H1 (cell line): ENCODE measurements around the gene DLX2. TPM values are rescaled to one million over a fixed set of nuclear protein-coding genes. Genes with fewer than 3 reads are reported as not detected.
"Not testable (repeated sequence)": the region's sequence is repeated elsewhere in the genome, so short reads cannot be mapped to it uniquely, and the experiment has no call there.

Experiments
- CTCF ChIA-PET: fragments of 300-600 bp; sonication (Branson Sonifier 250); formaldehyde crosslinking; loops from one replicate; lab custom pipeline; 2021; ENCODE audit not compliant: partially characterized antibody; lab: Charles Lee
- POLR2A ChIA-PET: fragments of 300-600 bp; sonication (Branson Sonifier 250); formaldehyde crosslinking; loops from one replicate; lab custom pipeline; 2021; ENCODE audit warnings: inconsistent platforms; ENCODE audit not compliant: partially characterized antibody; lab: Charles Lee
- DNase-seq, 2 experiments: peaks; one replicate each; pipeline versions ENCODE4 v3.0.0 to v3.0.0-alpha.2; 2010 to 2022; ENCODE audit warnings: low spot score in 2 of 2, low read depth in 1 of 2, mixed read lengths in 1 of 2
- FAIRE-seq: peaks from 2 replicates; lab custom pipeline; 2011; peaks lifted over from hg19 to GRCh38; lab: Jason Lieb, UNC
- H2AFZ ChIP-seq: 2 replicates; pipeline ENCODE4 v1.8.1; 2012; ENCODE audit warnings: low read length, inconsistent platforms
- H2AK5ac ChIP-seq: 2 replicates; pipeline ENCODE4 v1.6.1; 2013; ENCODE audit warnings: low read depth, low read length
- H2BK120ac ChIP-seq: replicated peaks from 2 replicates; pipeline ENCODE3; 2013; ENCODE audit warnings: low read depth, low read length, inconsistent platforms
- H2BK12ac ChIP-seq: 2 replicates; pipeline ENCODE4 v1.6.1; 2013; ENCODE audit warnings: low read depth, low read length
- H2BK15ac ChIP-seq: 2 replicates; pipeline ENCODE4 v1.6.1; 2013; ENCODE audit warnings: low read length
- H2BK20ac ChIP-seq: 2 replicates; pipeline ENCODE4 v1.6.1; 2013; ENCODE audit warnings: low read length
- H2BK5ac ChIP-seq: 2 replicates; pipeline ENCODE4 v1.6.1; 2013; ENCODE audit warnings: low read depth, low read length
- H3K14ac ChIP-seq: 2 replicates; pipeline ENCODE4 v1.6.1; 2013; ENCODE audit warnings: inconsistent platforms; ENCODE audit not compliant: insufficient read length
- H3K18ac ChIP-seq: 2 replicates; pipeline ENCODE4 v1.6.1; 2013; ENCODE audit warnings: low read length; ENCODE audit errors: extremely low read depth
- H3K23ac ChIP-seq: 2 replicates; pipeline ENCODE4 v1.6.1; 2013; ENCODE audit warnings: inconsistent platforms; ENCODE audit not compliant: insufficient read length
- H3K23me2 ChIP-seq: 2 replicates; pipeline ENCODE4 v1.6.1; 2013; ENCODE audit warnings: low read depth, low read length
- H3K27ac ChIP-seq: 2 replicates; pipeline ENCODE4 v1.6.1; 2011; ENCODE audit warnings: low read depth, low read length, inconsistent platforms
- H3K27me3 ChIP-seq, 4 experiments: replicated peaks in 1 of 4; 1 replicate in 1 of 4; 2 replicates in 3 of 4; pipeline versions ENCODE4 v1.6.1 to v1.8.1; 2011 to 2013; ENCODE audit warnings: low read length in 3 of 4, mild to moderate bottlenecking in 3 of 4, inconsistent platforms in 2 of 4, mixed read lengths in 2 of 4, moderate library complexity in 1 of 4; ENCODE audit not compliant: control insufficient read depth in 3 of 4, insufficient read depth in 3 of 4; ENCODE audit errors: extremely low read depth in 1 of 4
- H3K36me3 ChIP-seq, 4 experiments: 2 replicates each; pipeline versions ENCODE4 v1.6.1 to v1.8.1; 2011 to 2013; ENCODE audit warnings: mild to moderate bottlenecking in 4 of 4, low read length in 3 of 4, moderate library complexity in 2 of 4, control low read depth in 1 of 4, inconsistent platforms in 1 of 4; ENCODE audit not compliant: insufficient read depth in 4 of 4, control insufficient read depth in 2 of 4
- H3K4ac ChIP-seq: replicated peaks from 2 replicates; pipeline ENCODE3; 2013; ENCODE audit warnings: low read length, low read depth, mixed read lengths, inconsistent platforms; ENCODE audit not compliant: insufficient read length
- H3K4me1 ChIP-seq, 4 experiments: replicated peaks in 1 of 4; 1 replicate in 1 of 4; 2 replicates in 3 of 4; pipeline versions ENCODE4 v1.6.1 to v1.8.1; 2011 to 2013; ENCODE audit warnings: low read length in 3 of 4, inconsistent platforms in 2 of 4, mixed read lengths in 1 of 4; ENCODE audit not compliant: insufficient read depth in 4 of 4, control insufficient read depth in 3 of 4
- H3K4me2 ChIP-seq, 2 experiments: 2 replicates each; pipeline versions ENCODE4 v1.6.1 to v1.8.1; 2011 to 2013; ENCODE audit warnings: low read depth in 2 of 2, low read length in 2 of 2, control low read depth in 1 of 2, inconsistent platforms in 1 of 2, mild to moderate bottlenecking in 1 of 2; ENCODE audit not compliant: insufficient read depth in 1 of 2
- H3K4me3 ChIP-seq, 4 experiments: fragments of 200-600, 300-600 bp in 1 of 4; sonication (generic), shearing (Covaris generic), sonication (Bioruptor Twin) in 1 of 4; 2 replicates each; pipeline versions ENCODE4 v1.5.1 to v1.8.1; 2011 to 2016; ENCODE audit warnings: low read length in 4 of 4, low read depth in 3 of 4, control low read depth in 2 of 4, inconsistent platforms in 2 of 4, mild to moderate bottlenecking in 2 of 4, mixed read lengths in 1 of 4, moderate library complexity in 1 of 4; ENCODE audit not compliant: insufficient read depth in 2 of 4; ENCODE audit errors: extremely low read depth in 1 of 4
- H3K56ac ChIP-seq: replicated peaks from 2 replicates; pipeline ENCODE3; 2013; ENCODE audit warnings: low read depth, mild to moderate bottlenecking, mixed read lengths, low read length, inconsistent platforms; ENCODE audit not compliant: insufficient read length
- H3K79me1 ChIP-seq: 2 replicates; pipeline ENCODE4 v1.6.1; 2013; ENCODE audit warnings: low read depth, low read length, control low read depth
- H3K79me2 ChIP-seq, 2 experiments: 2 replicates each; pipeline versions ENCODE4 v1.6.1 to v1.8.1; 2012 to 2013; ENCODE audit warnings: low read length in 2 of 2, mild to moderate bottlenecking in 2 of 2, inconsistent platforms in 1 of 2; ENCODE audit not compliant: insufficient read depth in 2 of 2, control insufficient read depth in 1 of 2
- H3K9ac ChIP-seq, 4 experiments: replicated peaks in 1 of 4; 1 replicate in 1 of 4; 2 replicates in 3 of 4; pipeline versions ENCODE4 v1.6.1 to v1.8.1; 2011 to 2013; ENCODE audit warnings: low read depth in 3 of 4, low read length in 3 of 4, control low read depth in 2 of 4, mild to moderate bottlenecking in 2 of 4, moderate library complexity in 2 of 4, inconsistent platforms in 1 of 4; ENCODE audit errors: extremely low read depth in 1 of 4
- H3K9me3 ChIP-seq, 2 experiments: 2 replicates each; pipeline versions ENCODE4 v1.6.1 to v1.8.1; 2012 to 2013; ENCODE audit warnings: mild to moderate bottlenecking in 2 of 2, moderate library complexity in 2 of 2, control low read depth in 1 of 2, inconsistent platforms in 1 of 2, low read depth in 1 of 2, low read length in 1 of 2, mixed read lengths in 1 of 2; ENCODE audit not compliant: insufficient read depth in 2 of 2
- H4K20me1 ChIP-seq, 2 experiments: replicated peaks in 1 of 2; 2 replicates each; pipeline versions ENCODE3 to v1.8.1; 2011 to 2013; ENCODE audit warnings: inconsistent platforms in 2 of 2, low read length in 2 of 2, mild to moderate bottlenecking in 1 of 2; ENCODE audit not compliant: insufficient read depth in 2 of 2, control insufficient read depth in 1 of 2
- H4K5ac ChIP-seq: 2 replicates; pipeline ENCODE4 v1.6.1; 2013; ENCODE audit warnings: low read length, low read depth, mixed read lengths, inconsistent platforms; ENCODE audit not compliant: insufficient read length
- H4K8ac ChIP-seq: 2 replicates; pipeline ENCODE4 v1.8.0; 2013; ENCODE audit warnings: mild to moderate bottlenecking, moderate library complexity, low read length, inconsistent platforms; ENCODE audit not compliant: insufficient read depth; ENCODE audit errors: extremely low read depth
- H4K91ac ChIP-seq: replicated peaks from 2 replicates; pipeline ENCODE3; 2013; ENCODE audit warnings: low read length, mixed read lengths, inconsistent platforms; ENCODE audit not compliant: insufficient read length
- WGBS, 2 experiments: shearing (Covaris generic) in 1 of 2; methylation state at CpG; one replicate each; pipeline versions ENCODE4 v1.1.6 to v1.1.7; 2013 to 2015; ENCODE audit warnings: low lambda C conversion rate in 2 of 2, mixed read lengths in 2 of 2, inconsistent platforms in 1 of 2, low coverage in 1 of 2, missing lambda C conversion rate in 1 of 2; ENCODE audit not compliant: insufficient replicate concordance in 2 of 2, insufficient coverage in 1 of 2, insufficient read length in 1 of 2; ENCODE audit errors: extremely low coverage in 1 of 2, missing lambda C conversion rate in 1 of 2; 5-methylcytosine and 5-hydroxymethylcytosine counted together
- polyA plus RNA-seq, 7 experiments: library from polyadenylated mRNA; depleted of rRNA in 3 of 7; stranded (reverse) in 5 of 7; unstranded in 2 of 7; fragments of >200 nt in 5 of 7; fragments of 200-250 nt in 2 of 7; gene quantifications; 1 replicate in 5 of 7; 2 replicates in 1 of 7; 4 replicates in 1 of 7; pipeline versions ENCODE4 v1.2.1 to v1.2.3, GENCODE V29; 2011 to 2013; ENCODE audit warnings: missing spikeins in 2 of 7, mixed read lengths in 2 of 7
- total RNA-seq: library from RNA; stranded (reverse); fragmentation: NEBNext Ultra II Directional; extraction: Animal tissue kit (Norgen Biotek cat#: 25700); gene quantifications from 2 replicates; pipeline ENCODE4 v1.2.1, GENCODE V29; 2021

The DLX2 gene
- total and polyA plus RNA-seq, 2 of the 8 experiments (the other 6 are each of a cell fraction or from before 2014, with no cell fraction given): 0.45 TPM; not detected in 1

DNA sequence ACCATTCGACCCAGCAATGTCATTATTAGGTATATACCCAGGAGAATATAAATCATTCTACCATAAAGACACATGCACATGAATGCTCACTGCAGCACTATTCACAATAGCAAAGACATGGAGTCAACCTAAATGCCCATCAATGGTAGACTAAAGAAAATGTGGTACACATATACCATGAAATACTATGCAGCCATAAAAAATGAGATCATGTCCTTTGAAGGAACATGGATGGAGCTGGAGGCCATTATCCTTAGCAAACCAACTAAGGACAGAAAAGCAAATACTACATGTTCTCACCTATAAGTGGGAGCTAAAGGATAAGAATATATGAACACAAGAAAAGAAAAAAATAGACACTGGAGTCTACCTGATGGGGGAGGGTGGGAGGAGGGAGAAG, 36.0 kb upstream of the DLX2 start:
- not testable (repeated sequence) for H3K27me3 ChIP-seq

More for the DNA sequence above, 36.0 kb upstream of the DLX2 start:
- POLR2A ChIA-PET, H3K4me1 ChIP-seq, DNase-seq, H3K14ac ChIP-seq, H4K20me1 ChIP-seq, H3K27ac ChIP-seq, H3K4ac ChIP-seq, H3K4me2 ChIP-seq, H3K79me2 ChIP-seq, H2BK12ac ChIP-seq, H3K9me3 ChIP-seq, H3K23ac ChIP-seq, H3K9ac ChIP-seq, H4K8ac ChIP-seq, H2BK5ac ChIP-seq, H3K56ac ChIP-seq, H3K4me3 ChIP-seq, H2AK5ac ChIP-seq, H2BK20ac ChIP-seq, H4K91ac ChIP-seq, FAIRE-seq, H2BK120ac ChIP-seq, H4K5ac ChIP-seq, H3K79me1 ChIP-seq, H2AFZ ChIP-seq, H3K23me2 ChIP-seq, H3K18ac ChIP-seq, H2BK15ac ChIP-seq, H3K36me3 ChIP-seq: not testable (repeated sequence)
- CTCF ChIA-PET: interaction anchor here (0.8 to 2.8 kb wide), 3 partner anchors 12 to 323 kb away, joined by 4 to 15 read pairs (median 4); no protein-coding TSS in a partner anchor
- 80% methylated on average over 1 of the region's 1 CpG; no CpG with 5 or more reads in 1 of the 2 experiments for WGBS, 2 experiments
